ENCODE results near the gene FBN3. TPM values are rescaled to one million over a fixed set of nuclear protein-coding genes. Genes with fewer than 3 reads are reported as not detected.
"Not testable (repeated sequence)": the region's sequence is repeated elsewhere in the genome, so short reads cannot be mapped to it uniquely, and the experiment has no call there.

The FBN3 gene
- polyA plus RNA-seq, 4 donors, result 19.5 to 61.6 (median 46.2) TPM

- DNase-seq (ENCODE audit: low read depth in 4 of 4, low spot score in 3 of 4), result not testable (repeated sequence)
Observed at GRCh38 chr19:8033287-8034177, 115.9 kb downstream of the FBN3 start.

DNA sequence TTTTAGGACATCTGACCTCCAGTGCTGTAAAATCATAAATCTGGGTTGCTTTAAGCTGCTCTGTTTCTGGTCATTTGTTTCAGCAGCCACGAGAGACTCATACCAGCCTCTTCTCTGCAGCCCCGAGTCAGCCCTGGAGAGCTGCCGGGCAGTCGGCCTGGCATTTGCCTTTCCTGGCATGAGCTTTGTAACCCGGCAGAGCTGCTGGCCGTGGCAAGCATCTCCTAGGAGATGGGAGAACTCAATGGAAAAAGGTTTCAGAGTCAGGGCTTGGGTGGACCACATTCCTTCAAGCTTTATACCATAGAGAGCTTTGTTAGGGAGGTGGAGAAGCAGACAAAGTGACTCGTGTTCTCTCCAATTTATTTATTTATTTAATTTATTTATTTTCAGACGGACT, 118.4 kb downstream of the FBN3 start:
- no peak for DNase-seq (ENCODE audit: low read depth in 4 of 4, low spot score in 3 of 4)

DNA sequence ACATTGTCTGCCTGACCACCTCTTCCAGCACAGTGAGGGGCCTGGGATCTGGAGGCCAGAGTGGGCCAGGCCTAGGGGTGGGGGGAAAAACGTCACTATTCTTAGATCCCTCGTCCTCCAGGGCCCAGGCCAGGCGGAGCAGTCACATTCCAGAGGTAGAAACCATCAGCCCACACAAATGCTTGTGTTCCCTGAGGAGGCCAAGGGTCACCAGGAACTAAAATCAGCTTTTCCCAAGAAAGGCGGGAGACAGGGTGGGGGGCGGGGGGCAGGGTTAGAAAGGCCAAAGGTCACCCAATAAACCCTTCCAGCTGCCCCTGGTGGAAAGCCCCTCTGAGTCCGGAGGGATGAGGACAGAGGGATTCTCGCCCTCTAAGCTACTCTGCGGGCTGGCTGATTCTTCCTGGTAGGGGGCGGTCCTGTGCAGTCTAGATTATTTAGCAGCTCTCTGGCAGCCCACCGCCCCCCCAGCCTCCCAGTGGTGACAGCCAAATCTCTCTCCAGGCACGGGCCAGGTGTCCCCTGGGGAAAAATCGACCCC, 120.4 kb downstream of the FBN3 start:
- DNase-seq (ENCODE audit: low read depth in 4 of 4, low spot score in 3 of 4), result no peak

- DNase-seq (ENCODE audit: low read depth in 4 of 4, low spot score in 3 of 4), result no peak
Observed at GRCh38 chr19:8025316-8025715, 124.1 kb downstream of the FBN3 start.

DNA sequence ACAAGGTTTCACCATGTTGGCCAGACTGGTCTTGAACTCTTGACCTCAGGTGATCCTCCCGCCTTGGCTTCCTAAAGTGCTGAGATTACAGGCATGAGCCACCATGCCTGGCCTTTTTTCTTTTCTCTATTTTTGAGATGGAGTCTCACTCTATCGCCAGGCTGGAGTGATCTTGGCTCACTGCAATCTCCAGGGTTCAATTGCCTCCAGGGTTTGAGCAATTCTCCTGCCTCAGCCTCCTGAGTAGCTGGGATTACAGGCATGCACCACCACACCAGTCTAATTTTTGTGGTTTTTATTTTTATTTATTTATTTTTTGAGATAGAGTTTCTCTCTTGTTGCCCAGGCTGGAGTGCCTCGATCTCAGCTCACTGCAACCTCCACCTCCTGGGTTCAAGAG, 125.1 kb downstream of the FBN3 start:
- not testable (repeated sequence) for DNase-seq (ENCODE audit: low read depth in 4 of 4, low spot score in 3 of 4)

DNA sequence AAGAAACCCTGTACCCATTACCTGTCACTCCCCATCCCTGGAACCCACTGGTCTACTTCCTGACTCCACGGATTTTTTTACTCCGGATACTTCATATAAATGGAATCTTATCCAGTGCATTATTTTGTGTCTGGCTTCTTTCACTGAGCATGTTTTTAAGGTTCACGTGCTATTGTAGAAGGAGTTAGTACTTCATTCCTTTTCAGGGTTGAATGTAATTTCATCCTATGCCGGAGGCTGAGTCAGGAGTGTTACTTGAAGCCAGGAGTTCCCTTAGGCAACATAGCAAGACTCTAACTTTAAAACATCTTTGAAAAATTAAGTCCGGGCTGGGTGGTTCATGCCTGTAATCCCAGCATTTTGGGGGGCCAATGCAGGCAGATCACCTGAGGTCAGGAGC, 126.0 kb downstream of the FBN3 start:
- no peak for DNase-seq (ENCODE audit: low read depth in 4 of 4, low spot score in 3 of 4)

GRCh38 chr19:8022275-8022674, 127.1 kb downstream of the FBN3 start:
- no peak for DNase-seq (ENCODE audit: low read depth in 4 of 4, low spot score in 3 of 4)

GRCh38 chr19:8021374-8021773, 128.0 kb downstream of the FBN3 start:
- no peak for DNase-seq (ENCODE audit: low read depth in 4 of 4, low spot score in 3 of 4)

- no peak for DNase-seq (ENCODE audit: low read depth in 4 of 4, low spot score in 3 of 4)
Observed at GRCh38 chr19:8020681-8021080, 128.7 kb downstream of the FBN3 start.

- no peak for DNase-seq (ENCODE audit: low read depth in 4 of 4, low spot score in 3 of 4)
Observed at GRCh38 chr19:8017808-8018207, 131.6 kb downstream of the FBN3 start.

Other genes starting within 250 kb of the FBN3 start
- 10 to 100 TPM; 20.8 to 41.9 (median 24.8) TPM for gene MAP2K7, start 245.7 kb downstream of the FBN3 start, polyA plus RNA-seq (ENCODE audit: insufficient read length in 4 of 4)
- gene TGFBR3L, start 234.8 kb downstream of the FBN3 start, polyA plus RNA-seq (ENCODE audit: insufficient read length in 4 of 4), result under 1 TPM in 3 of 4 donors, not detected in 1; 0.24 to 0.60 (median 0.59) TPM
- gene SNAPC2, start 229.3 kb downstream of the FBN3 start, polyA plus RNA-seq (ENCODE audit: insufficient read length in 4 of 4), result 10 to 100 TPM; 13.6 to 20.9 (median 16.1) TPM
- 10 to 100 TPM; 11.6 to 34.1 (median 13.9) TPM for gene CTXN1, start 223.5 kb downstream of the FBN3 start, polyA plus RNA-seq (ENCODE audit: insufficient read length in 4 of 4)
- 10 to 100 TPM; 31.1 to 61.0 (median 42.3) TPM for gene TIMM44, start 205.9 kb downstream of the FBN3 start, polyA plus RNA-seq (ENCODE audit: insufficient read length in 4 of 4)
- 10 to 100 TPM; 66.7 to 94.5 (median 85.1) TPM for gene ELAVL1, start 144.0 kb downstream of the FBN3 start, polyA plus RNA-seq (ENCODE audit: insufficient read length in 4 of 4)
- gene CCL25, start 96.8 kb downstream of the FBN3 start, polyA plus RNA-seq (ENCODE audit: insufficient read length in 4 of 4), result under 1 TPM; 0.29 to 0.47 (median 0.39) TPM
- 10 to 100 TPM; 24.7 to 52.6 (median 37.5) TPM for gene CERS4, start 59.8 kb upstream of the FBN3 start, polyA plus RNA-seq (ENCODE audit: insufficient read length in 4 of 4)
- gene CD320, start 158.8 kb upstream of the FBN3 start, polyA plus RNA-seq (ENCODE audit: insufficient read length in 4 of 4), result 10 to 100 TPM; 22.3 to 40.2 (median 26.1) TPM
- 10 to 100 TPM; 21.5 to 60.3 (median 46.5) TPM for gene NDUFA7, start 171.8 kb upstream of the FBN3 start, polyA plus RNA-seq (ENCODE audit: insufficient read length in 4 of 4)
- 100 to 1,000 TPM; 334 to 594 (median 374) TPM for gene RPS28, start 171.9 kb upstream of the FBN3 start, polyA plus RNA-seq (ENCODE audit: insufficient read length in 4 of 4)
- 10 to 100 TPM in 1 of 4 donors, 1 to 10 TPM in 3; 5.1 to 13.6 (median 6.2) TPM for gene KANK3, start 193.7 kb upstream of the FBN3 start, polyA plus RNA-seq (ENCODE audit: insufficient read length in 4 of 4)
- 1 to 10 TPM; 2.8 to 5.3 (median 3.4) TPM for gene ANGPTL4, start 214.6 kb upstream of the FBN3 start, polyA plus RNA-seq (ENCODE audit: insufficient read length in 4 of 4)
- 100 to 1,000 TPM; 114 to 180 (median 131) TPM for gene RAB11B, start 240.8 kb upstream of the FBN3 start, polyA plus RNA-seq (ENCODE audit: insufficient read length in 4 of 4)

All from left renal pelvis (tissue), 4 donors.